ENCODE data around the gene BSG. TPM values are rescaled to one million over a fixed set of nuclear protein-coding genes. Genes with fewer than 3 reads are reported as not detected.

The BSG gene
- total and polyA plus RNA-seq, 12 donors = 829 to 5,252 (median 1,705) TPM

GRCh38 chr19:575527-576506 lies 3.4 kb downstream of the BSG start:
- Histone ChIP-seq H3K4me1 (peaks cover 27 to 89% (median 67%) of the 10 kb centered on the region in 9 donors), H3K4me3 (peak overlapping the region; percentile 47 to 100 (median 93)), H3K27me3 (no peaks in the 10 kb centered on the region), H3K27ac (peak overlapping the region; percentile 93 to 98 (median 96)), H3K36me3 (peaks cover 0 to 33% (median 6%) of the 10 kb centered on the region in 9 donors), H3K9me3 (no peaks in the 10 kb centered on the region)
- DNase-seq (peak; percentile 77), ATAC-seq (peak; percentile 18 to 69 (median 50))
- no peak for TF ChIP-seq CTCF (IDR thresholded peaks at IDR 0.05)
- intact Hi-C loops (cut with DNase I) = no loop called here
- 26 to 38% methylated on average over 38 of the region's 38 CpGs for WGBS, 2 donors

GRCh38 chr19:576768-577438 lies 4.5 kb downstream of the BSG start:
- Histone ChIP-seq H3K27ac (peak overlapping the region; percentile 75 to 98 (median 96)), H3K4me1 (peaks cover 20 to 88% (median 68%) of the 10 kb centered on the region in 9 donors), H3K27me3 (no peaks in the 10 kb centered on the region), H3K9me3 (no peaks in the 10 kb centered on the region), H3K4me3 (peak overlapping the region in 9 of 10 donors; percentile 39 to 100 (median 97)), H3K36me3 (peaks cover 0 to 43% (median 14%) of the 10 kb centered on the region in 9 donors)
- intact Hi-C loops (cut with DNase I) = no loop called here
- 55 to 65% methylated on average over 27 to 28 of the region's 28 CpGs for WGBS, 2 donors
- DNase-seq = no peak
- no peak for TF ChIP-seq CTCF (IDR thresholded peaks at IDR 0.05)
- no peak for ATAC-seq

DNA sequence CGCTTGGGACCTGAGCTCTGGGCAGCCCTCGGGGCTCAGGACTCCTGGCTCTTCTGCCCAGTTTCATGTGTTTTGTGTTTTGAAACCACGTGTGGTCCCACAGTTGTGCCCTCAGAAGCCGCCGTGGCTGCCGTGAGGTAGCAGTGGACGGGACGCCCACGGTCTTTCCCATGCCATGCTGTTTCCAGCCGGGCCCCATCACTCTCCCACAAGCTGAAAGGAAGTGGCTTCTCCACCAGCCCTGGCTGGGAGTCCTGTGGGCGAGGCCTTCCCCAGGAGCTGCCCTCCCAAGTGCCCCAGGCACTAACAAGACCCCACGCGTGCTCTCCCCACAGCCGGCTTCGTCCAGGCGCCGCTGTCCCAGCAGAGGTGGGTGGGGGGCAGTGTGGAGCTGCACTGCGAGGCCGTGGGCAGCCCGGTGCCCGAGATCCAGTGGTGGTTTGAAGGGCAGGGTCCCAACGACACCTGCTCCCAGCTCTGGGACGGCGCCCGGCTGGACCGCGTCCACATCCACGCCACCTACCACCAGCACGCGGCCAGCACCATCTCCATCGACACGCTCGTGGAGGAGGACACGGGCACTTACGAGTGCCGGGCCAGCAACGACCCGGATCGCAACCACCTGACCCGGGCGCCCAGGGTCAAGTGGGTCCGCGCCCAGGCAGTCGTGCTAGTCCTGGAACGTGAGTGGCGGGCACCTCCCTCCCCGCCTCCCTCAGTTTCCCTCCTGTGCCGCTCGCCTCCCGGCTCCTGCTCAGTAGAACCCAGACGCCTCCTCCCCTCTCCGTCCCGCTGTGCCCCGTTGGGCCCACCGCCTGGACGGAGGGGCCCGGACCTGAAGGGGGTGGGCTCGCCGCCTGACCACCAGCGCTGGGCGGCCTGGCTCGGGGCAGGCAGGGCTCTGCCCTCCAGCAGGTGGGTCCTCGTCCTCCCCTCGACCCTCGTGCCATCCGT lies 5.3 kb downstream of the BSG start:
- ATAC-seq = no peak
- peaks cover 20 to 96% (median 69%) of the 10 kb centered on the region in 9 donors for H3K4me1 ChIP-seq
- peak overlapping the region; percentile 14 to 98 (median 96) for H3K27ac ChIP-seq
- peak in 1 of 2 donors; percentile 31 for DNase-seq
- intact Hi-C loops (cut with DNase I) = no loop called here
- no peaks in the 10 kb centered on the region for H3K27me3 ChIP-seq
- peak in 1 of 9 donors; percentile 22 for TF ChIP-seq CTCF (IDR thresholded peaks at IDR 0.05)
- H3K9me3 ChIP-seq = no peaks in the 10 kb centered on the region
- H3K4me3 ChIP-seq = peak overlapping the region in 8 of 10 donors; percentile 82 to 100 (median 98)
- H3K36me3 ChIP-seq = peaks cover 0 to 51% (median 19%) of the 10 kb centered on the region in 9 donors
- WGBS, 2 donors = 69 to 70% methylated on average over 65 to 66 of the region's 66 CpGs

All from heart right ventricle (tissue), 16 donors.